ENCODE results near the gene KIF26B.

KIF26B gene

DNA sequence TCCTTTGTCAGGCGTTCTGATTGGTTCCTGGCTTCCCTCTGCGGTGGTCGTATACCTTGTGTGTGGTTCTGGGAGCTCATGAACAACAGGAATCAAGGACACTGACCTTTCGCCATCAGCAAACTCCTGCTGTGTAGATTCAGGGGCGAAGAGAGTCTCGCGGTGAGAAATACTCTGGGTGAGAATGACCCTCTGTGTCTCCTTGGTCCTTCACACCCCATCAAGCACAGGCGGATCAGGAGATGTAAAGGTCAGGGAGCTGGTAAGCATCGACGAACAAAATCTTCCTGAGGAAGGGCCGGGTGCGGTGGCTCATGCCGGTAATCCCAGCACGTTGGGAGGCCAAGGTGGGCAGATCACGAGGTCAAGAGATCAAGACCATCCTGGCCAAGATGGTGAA, 207.2 kb downstream of the KIF26B start:
- no peak for DNase-seq

DNA sequence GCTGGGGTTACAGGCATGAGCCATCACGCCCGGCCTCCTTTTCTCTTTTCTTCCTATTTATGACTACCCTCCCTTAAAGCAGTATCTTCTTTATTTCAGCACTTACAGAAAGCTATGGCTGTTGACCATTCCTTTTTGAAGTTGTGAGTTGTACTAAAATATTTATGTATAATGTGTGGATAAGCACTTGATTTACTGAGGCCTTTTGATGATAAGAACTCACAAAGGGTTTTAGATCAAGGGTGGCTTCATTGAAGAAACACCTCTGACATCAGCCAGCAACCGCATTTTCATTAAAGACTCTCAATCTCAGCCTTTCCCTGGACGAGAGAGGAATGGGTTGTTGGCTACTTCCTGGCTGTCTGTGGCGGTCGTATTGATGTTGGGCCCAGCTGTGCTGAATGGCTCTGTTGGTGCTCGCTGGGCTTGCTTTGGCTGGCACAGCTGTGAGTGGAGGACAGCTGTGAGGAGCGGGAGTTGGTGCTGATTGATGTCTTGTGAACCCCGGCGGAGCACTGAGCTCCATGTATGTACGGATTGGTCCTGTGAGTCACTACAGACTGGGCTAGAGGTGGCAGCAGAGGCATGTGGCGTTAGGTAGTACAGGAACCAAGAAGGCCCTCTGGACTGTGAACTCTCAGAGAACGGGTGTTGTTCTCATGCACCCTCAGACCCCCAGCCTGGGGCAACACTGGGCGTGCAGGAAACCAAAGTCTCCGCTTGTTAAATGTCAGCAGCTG, 208.8 kb downstream of the KIF26B start:
- DNase-seq: no peak

DNA sequence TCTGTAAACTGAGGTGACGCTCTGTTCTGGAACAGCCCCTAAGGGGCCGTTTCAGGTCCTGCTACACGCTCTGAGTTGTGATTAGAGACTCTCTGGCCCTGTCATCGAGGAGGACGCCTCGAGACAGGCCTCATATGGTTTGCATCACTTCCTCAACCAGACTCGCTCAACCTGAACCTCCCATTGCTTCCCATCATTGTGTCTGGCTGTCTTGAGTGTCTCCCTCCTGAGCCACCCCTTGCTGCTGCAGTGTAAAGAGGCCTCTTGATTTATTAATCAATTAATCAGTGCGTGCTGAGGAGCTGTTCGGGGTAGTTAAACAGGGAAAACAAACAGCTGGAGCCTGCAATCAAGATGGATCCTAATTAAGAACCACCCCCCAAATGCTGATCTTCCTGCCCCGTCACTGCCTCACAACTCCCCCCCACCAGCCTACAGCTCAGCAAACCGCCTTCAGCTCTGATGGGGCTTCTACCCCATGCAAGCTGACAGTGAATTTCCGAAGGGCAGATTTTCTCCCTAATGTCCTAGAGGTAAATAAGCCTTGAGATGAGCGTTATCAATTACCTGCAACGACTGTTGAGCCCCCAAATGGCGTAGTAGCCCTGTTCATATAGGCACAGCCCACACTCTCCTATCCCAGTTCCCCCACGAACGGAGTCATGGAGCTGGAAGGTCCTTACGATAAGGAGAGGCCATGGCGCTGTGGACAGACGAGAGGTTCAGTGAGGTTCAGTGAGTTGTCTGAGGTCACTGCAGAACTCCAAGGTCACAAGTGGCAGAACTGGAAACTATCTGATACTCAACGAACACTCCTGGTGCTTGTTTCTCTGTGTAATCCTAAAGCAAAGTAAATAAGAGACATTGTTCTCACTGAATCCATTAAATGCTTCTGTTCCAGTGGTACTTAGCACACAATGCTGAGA, 210.6 kb downstream of the KIF26B start:
- no peak for DNase-seq

DNA sequence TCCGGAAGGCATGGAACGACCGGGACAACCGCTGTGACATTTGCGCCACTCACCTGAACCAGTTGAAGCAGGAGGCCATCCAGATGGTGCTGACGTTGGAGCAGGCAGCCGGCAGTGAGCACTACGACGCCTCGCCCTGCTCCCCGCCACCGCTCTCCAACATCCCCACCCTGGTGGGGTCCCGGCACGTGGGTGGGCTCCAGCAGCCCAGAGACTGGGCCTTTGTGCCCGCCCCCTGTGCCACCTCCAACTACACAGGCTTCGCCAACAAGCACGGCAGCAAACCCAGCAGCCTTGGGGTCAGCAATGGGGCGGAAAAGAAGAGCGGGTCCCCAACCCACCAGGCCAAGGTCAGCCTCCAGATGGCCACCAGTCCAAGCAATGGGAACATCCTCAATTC, 212.1 kb downstream of the KIF26B start:
- DNase-seq: no peak

DNA sequence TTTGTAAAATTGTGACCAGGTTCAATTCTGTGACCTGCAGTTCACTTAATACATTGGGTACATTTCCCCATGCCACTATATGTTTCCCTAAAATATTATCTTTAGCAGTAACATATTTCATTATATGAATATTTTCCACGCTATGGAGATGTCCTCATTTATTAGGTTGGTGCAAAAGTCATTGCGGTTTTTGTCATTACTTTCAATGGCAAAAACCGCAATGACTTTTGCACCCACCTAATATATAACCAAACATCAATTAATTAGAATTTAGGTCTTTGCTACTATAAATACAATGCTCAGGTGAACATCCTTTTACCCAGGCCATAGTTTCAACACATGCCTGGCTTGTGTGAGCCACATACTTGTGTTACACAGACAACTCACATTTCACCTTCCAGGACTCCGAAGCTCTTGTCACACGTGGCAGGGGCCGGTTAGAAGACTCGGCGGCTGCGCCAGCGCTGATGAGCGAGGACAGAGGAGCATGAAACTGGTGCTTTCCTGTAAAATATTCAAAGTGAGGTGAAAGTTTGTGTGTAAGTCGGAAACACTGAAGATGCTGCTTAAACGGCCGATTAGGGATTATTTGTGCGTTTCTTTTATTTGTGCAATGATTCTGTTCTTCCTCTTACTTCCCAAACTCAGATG, 215.5 kb downstream of the KIF26B start:
- DNase-seq: no peak

DNA sequence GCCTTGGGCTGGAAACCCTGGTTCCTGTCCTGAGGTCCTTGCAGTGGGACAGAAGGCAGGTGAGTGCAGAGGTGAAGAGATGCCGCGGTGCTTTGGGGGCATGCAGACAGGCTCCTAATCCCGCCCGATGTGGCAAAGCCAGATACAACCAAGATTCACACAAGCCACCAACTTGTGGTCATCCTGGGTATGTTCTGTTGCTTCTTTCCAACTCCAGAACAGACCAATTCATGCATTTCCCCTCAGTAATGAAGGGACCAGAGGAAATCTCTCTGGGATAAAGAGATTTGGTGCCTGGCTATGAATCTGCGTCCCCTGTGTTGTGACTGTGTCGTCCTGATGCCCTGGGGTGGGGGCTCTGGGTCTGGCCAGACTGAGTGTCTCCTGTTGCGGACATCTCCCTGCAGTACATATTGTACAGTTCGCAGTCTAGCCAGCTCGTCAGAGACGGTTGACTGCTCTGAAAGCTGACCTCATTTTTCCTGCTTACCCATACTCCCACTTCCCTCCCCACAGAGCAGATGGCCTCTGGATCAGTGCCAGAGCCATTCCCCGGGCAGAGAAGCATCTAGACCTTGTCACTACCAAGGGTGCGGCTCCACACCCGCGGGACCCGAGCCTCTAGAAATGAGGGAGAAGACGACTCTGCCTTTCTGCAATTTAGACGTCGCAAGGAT, 216.3 kb downstream of the KIF26B start:
- peak; percentile 37 for DNase-seq

DNA sequence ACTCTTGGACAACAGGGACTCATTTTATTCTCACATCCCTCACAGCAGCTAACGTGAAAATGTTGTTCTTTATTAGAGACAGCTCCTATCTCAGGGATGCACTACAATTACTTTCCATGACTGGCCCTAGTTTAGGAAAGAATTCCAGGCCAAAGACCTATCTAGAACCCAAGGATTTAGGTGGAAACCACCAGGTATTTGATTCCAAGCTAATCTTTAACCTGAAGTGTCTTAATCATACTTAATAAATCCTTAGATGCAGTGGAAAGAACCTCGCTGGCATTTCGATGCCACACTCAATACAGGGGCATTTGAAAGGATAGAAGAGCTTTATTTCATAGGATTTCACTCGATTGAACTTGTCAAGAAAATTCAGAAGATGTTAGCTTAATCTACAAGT, 218.3 kb downstream of the KIF26B start:
- DNase-seq: no peak

DNA sequence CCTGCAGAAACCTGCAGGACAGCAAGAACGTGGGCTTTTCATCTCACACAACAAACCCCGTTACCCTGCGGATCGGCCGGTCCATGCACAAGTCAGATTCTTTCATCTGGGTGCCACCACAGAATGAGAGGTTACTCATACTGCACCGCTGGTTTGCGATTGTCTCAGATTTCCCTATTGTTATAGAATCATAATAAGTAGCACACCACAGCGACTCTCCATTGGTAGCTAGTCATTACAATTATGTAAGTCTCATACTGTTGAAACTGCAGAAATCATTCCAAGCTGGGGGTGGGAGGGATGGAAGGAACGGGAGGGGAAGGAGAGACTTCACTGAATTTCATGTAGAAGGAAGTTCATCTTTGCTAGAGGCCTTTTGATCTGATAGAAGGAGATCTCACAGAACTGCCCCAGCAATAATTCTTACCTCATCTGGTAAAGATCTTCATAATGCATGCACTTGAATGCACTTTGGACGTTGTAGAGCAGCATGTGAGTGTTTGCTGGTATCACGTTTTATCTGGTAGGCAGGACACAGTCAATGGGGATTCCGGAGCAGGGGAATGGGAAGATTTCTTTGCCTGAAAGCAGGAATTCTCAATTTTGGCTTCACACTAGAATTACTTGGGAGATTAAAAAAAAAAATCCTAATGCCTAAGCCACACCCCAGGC, 221.1 kb downstream of the KIF26B start:
- DNase-seq: no peak

DNA sequence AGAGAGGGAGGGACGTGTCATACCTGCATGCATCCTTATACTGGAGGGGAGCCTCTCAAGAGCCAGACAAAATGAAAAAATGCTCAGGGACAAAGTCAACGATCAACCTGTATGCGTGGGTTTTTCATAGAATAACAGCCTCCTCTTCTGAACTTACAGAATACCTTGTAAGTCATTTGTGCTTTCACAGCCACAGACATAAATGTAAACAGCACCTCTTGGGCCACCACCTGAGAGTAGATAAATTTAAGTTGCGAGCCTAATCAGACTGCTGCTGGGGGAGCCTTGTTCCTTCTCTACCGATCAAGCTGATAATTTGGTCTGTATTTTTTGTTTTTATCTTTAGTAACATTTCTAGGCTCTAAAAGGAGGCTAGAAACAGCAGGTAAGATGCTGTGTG, 223.1 kb downstream of the KIF26B start:
- no peak for DNase-seq

DNA sequence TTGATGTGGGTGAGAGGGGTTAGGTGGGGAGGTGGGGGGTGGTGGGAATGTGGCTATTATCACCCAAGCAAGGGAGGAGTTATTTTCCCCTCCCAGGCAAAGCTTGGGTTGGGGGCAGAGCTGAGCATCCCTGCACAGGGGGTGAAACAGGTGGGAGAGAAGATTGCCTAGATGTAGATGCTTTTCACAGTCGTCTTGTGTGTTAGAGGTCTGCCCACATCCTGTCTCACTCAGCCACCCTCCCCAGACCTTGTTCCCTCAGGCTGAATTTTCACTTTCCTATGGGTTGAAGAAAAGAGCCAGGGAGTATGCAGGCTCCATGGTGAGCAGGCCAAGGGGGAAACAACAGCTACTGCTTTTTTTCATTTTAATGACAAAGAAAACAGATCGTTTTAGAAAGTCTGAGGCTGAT, 223.5 kb downstream of the KIF26B start:
- DNase-seq: no peak

DNA sequence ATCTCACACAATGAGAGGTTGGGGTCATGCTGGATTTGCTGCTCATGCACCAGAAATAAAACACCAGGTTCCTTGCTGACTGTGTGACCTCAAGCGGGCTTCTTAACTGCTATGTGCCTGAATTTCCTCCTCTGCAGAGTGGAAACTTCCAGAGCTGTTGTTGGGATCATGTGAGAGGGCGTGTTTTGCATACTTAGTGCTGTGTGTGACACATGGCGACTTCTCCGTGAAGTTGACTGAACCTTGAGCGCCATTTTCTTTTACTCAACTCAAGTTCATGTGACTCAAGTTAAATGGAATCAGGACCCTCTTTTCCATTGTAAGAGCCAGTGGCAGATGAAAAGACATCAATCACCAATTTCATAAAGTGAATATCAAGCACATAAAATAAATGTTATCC, 224.0 kb downstream of the KIF26B start:
- DNase-seq: no peak

DNA sequence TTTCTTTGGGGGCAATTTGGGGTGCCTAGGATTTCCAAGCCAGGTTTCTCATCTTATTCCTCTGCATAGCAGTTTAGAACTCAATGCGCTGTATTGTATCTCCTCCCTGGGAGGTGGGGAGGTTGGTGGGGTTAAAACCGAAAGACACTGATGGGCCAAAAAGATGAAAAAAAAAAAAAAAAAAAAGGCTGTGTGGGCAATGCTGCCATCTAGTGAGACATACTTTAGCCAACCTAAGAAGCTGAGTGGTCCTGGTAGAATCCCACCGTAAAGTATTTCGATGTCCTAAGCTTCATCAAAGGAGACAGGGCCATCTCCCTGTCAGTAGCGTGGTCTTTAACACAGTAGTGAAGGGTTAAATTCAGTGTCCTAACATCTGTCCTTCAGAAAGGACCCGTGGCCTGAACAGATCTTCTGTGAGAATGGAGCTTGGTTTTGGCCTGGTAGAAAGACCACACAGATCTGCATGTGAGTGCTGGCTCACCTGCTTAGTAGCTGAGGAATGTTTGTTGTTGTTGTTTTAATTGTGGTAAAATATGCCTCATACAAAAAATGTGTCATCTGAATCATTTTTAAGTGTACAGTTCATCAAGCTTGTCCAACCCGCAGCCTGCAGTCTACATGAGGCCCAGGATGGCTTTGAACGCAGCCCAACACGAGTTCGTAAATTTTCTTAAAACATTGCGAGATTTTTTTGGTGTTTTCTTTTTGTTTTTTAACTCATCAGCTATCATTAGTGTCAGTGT, 226.2 kb downstream of the KIF26B start:
- DNase-seq: no peak

DNA sequence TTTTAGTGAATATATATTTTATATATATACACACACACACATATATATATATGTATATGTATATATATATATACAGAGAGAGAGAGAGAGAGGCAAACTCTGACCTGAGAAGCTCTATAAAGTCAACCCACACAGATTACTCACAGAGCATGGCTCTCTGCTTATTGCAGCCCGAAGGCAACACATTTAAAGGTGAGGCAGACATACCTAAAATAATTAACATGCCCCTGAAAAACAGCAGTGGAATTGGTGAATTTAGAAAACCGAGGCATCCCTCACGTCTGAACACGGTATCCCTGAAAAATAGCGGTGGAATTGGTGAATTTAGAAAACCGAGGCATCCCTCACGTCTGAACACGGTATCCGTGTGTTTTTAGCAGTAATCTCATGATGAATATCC, 228.2 kb downstream of the KIF26B start:
- no peak for DNase-seq

DNA sequence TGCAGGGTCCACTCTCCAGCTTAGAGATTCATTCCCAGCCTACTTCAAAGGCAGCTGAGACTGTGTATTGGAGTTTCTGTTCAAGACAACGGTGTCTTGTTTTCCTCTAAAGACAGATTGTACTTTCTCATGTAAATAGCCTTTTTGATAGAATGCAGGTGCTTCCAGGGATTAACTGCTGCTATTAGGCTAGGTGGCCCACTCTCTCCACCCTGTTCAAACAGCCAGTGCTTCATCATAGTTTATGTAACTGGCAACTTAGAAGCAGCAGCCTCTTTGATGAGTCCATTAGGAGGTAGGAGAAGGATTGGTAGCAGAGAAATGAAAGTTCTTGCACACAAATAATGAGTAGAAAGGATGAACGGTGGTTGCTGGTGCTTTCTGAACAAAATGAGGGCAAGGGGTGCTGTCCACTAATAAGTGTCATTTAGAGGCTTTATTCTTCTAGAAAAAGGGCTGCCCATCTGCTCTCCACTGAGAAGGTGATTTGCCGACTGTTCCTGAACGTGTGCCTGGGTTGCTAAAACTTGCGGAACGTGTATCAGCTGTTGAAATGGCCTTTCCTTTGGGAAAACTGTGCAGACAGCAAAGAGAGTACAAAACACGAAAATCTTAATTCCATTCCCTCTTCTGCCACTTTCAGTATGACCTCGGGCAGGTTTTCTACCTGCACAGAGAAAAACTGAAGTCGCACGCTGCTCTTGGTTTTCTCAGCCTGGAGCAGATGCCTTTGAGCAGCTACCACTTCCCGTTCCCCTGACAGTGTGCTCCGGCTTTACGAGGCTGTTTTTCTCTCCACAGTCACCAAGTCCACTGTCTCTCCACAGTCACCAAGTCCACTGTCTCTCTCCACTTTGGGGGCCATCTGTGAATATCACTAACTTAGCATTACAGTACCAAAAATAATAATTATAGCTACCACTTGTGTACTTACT, 228.9 kb downstream of the KIF26B start:
- DNase-seq: no peak

DNA sequence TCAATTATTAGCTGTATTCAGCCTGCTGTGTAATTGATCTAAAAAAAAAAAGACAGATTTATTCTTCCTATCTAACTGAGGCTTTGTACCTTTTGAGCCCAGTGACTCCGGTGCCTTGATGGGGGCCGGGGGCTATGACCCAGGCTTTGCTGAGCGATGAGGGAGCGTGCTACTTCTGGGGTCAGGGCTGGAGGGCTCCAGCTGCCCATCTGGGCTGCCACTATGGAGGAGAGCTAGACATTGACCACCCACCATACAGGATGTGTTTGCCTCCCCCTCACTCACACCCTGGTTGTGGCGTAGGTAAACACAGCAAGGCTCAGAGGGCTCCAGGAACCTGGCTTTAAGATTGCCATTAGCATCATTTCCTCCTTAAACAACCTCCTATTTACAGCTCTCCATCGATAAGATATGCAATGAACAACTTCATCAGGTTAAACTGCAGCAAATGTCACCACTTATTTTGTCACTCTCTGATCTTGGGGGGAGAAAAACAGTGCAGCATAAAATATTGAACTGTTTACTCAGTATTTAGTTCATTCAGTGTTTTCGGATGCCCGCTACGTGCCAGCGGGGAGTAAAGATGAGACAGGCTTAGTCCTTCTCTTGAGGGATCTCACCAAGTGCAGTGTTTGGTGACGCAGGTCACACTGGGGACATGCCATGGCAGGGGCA, 231.6 kb downstream of the KIF26B start:
- DNase-seq: no peak

DNA sequence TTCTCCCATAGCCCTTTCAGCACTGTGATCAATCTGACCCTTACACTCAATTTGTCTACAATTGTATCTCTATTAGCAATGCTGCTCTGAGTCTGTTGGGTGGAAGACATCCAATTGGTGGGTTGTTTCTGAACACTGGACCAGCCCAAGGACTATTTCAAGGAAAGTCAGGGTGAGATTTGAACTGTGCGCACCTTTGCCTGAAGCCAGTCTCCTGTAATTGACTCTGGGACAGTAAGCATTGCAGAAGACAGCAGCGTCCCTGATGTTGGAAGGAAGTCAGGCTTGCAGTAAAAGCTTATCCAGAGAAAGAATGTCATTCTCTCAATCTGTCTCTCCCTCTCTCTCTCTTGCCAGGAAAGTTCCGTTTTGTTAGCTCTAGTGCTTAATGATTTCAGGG, 233.9 kb downstream of the KIF26B start:
- no peak for DNase-seq

DNA sequence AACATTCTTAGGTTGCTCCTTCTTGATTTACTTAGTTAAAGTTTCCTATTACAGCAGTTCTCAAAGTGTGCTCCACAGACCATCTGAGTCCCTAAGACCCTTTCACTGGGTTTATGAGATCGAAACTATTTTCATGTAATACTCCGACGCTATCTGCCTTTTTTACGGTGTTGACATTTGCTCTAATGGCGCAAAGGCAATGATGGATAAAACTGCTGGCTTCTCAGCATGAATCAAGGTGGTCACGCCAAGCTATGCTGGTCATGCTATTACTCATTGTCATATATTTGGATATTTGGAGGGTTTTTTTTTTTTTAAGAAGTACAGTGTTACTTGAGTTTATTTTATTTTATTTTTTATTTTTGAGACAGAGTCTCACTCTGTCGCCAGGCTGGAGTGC, 235.1 kb downstream of the KIF26B start:
- no peak for DNase-seq

DNA sequence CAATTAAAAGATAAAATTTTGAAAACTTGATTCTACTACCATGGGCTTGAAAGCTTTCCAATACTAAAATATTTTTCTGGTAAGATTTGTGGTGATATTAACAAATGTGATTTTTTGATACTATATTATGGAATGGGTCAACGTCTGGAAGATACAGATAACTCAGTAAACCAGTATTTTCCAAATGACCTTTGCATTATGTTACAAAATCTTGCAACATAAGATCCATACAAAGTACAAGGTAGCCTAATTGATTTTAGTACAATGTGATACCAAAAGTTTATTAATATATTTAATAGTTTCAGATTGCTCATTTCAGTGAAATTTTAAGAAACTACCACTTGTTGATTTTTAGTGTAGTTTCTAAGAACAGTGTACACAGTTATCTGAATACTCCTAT, 236.2 kb downstream of the KIF26B start:
- DNase-seq: no peak

DNA sequence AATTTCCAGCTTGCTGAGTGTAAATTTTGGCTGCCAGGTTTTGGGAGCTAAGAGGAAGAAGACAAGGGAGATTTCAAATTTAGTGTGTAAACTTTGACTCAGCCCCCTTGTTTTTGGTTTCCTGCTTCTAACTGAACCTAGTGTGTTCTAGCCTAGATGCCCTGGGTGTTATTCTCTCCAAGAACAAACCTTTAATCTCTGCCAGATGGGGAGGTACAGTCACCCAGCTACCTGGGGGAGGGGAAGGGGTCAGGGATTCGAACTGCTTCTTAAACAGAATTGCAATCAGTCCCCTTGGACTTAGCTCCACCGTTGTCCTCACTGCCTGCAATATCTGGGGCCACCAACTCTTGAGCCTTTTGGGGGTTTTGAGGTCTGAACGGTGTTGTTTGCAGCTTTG, 238.9 kb downstream of the KIF26B start:
- DNase-seq: no peak

DNA sequence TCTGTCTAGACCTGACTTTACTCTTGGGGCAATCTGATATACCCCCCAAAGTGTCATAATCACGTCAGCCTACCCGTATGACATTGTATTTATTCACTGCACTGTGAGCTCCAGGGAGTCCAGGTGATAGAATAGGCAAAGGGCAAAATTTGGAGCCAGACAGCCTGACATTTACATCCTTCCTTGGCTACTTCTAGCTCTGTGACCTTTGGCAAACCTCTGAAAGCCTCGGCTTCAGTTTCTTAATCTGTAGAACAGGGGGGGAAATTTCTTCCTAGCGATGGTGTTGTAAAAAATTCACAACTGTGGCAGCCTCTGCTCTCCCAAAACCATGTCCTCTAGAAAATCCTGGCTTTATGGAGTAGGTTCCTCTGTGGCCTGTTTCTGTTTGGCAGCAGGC, 240.9 kb downstream of the KIF26B start:
- DNase-seq: no peak
